ENCODE results near the gene LOC101059915.

DNA sequence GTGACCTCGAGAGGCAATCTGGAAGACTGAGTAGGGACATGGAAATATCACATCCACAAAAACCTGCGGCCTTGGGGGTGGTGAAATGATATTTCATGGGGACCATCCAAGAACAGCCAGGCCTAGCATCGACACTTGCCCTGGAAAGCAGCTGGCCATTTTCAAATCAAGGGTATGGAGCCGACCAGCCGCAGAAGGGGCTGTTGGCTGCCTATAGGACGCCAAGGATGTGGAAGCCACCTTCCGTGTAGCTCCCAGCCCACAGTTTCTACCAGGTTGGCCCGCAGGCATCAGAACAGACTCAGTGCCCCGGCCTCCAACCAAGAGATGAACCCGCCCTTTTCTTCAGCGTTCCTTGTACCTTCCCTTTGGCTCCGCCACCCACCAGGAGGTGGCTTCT is 5.4 kb upstream of the LOC101059915 start:
- TF ChIP-seq, protein P1, sequence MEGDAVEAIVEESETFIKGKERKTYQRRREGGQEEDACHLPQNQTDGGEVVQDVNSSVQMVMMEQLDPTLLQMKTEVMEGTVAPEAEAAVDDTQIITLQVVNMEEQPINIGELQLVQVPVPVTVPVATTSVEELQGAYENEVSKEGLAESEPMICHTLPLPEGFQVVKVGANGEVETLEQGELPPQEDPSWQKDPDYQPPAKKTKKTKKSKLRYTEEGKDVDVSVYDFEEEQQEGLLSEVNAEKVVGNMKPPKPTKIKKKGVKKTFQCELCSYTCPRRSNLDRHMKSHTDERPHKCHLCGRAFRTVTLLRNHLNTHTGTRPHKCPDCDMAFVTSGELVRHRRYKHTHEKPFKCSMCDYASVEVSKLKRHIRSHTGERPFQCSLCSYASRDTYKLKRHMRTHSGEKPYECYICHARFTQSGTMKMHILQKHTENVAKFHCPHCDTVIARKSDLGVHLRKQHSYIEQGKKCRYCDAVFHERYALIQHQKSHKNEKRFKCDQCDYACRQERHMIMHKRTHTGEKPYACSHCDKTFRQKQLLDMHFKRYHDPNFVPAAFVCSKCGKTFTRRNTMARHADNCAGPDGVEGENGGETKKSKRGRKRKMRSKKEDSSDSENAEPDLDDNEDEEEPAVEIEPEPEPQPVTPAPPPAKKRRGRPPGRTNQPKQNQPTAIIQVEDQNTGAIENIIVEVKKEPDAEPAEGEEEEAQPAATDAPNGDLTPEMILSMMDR (IDR thresholded peaks at IDR 0.05; ENCODE audit: low read length) = no peak
- TF ChIP-seq EZH2 (IDR thresholded peaks at IDR 0.05; ENCODE audit: borderline replicate concordance, low read length) = no peak

Data from OCI-LY1 (cell line).